Gastrocnemius medialis (tissue), 4 donors: ENCODE data around the gene TEN1.

Source experiments
- POLR2A ChIP-seq, 2 donors: fragments of 450-650 bp; IDR thresholded peaks; one replicate each; pipeline ENCODE4 v1.6.1; 2017; ENCODE audit warnings: antibody characterized with exemption in 2 of 2, mild to moderate bottlenecking in 2 of 2, moderate library complexity in 2 of 2
- TF ChIP-seq, protein P1 (sequence below), 5 experiments: fragments of 450-650 bp in 3 of 5; fragments of 200-600 bp in 2 of 5; sonication (generic) in 2 of 5; IDR thresholded peaks in 4 of 5; conservative IDR thresholded peaks in 1 of 5; 1 replicate in 4 of 5; 2 replicates in 1 of 5; pipeline ENCODE4 v1.5.1; 2016 to 2019; ENCODE audit warnings: antibody characterized with exemption in 5 of 5, mild to moderate bottlenecking in 3 of 5, moderate library complexity in 3 of 5

DNA sequence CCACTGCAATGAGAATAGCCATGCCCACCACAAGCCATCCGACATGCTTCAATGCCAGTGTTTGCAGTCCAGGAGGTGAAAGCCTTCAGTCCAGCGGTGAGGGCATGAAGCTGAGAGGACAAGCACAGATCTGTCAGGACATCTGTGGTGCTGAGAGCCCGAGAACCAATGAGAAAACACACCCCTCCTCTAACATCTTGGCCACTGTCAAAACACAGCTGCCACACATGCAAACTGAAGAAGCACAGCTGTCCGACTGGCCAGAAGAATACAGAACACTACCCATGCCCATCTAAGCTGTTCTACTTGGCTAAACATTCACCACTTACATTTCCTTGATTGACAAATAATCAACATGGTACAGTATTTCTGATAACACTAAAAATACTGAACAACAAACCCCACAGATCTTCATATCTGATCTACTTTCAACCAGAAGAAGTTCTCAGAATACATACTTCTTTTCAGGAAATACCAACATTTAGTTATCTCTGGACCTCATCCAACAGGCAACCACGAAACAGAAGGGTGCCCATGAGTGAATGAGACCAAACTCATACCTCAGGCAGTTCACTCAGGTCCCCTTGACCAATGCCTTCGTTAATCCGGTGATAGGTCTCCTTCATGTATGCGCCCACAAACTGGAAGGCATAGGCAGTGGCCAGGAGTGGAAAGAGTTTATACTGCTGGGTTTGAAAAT is 28.0 kb upstream of the TEN1 start:
- TF ChIP-seq, protein P1, sequence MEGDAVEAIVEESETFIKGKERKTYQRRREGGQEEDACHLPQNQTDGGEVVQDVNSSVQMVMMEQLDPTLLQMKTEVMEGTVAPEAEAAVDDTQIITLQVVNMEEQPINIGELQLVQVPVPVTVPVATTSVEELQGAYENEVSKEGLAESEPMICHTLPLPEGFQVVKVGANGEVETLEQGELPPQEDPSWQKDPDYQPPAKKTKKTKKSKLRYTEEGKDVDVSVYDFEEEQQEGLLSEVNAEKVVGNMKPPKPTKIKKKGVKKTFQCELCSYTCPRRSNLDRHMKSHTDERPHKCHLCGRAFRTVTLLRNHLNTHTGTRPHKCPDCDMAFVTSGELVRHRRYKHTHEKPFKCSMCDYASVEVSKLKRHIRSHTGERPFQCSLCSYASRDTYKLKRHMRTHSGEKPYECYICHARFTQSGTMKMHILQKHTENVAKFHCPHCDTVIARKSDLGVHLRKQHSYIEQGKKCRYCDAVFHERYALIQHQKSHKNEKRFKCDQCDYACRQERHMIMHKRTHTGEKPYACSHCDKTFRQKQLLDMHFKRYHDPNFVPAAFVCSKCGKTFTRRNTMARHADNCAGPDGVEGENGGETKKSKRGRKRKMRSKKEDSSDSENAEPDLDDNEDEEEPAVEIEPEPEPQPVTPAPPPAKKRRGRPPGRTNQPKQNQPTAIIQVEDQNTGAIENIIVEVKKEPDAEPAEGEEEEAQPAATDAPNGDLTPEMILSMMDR (IDR thresholded peaks at IDR 0.05 in 4 of 5, conservative IDR thresholded peaks at IDR 0.05 in 1 of 5) = no peak
- no peak for TF ChIP-seq POLR2A (IDR thresholded peaks at IDR 0.05)
